GM19023 (cell line): Measurements from ENCODE around the gene FOXP4.

Experiments
- ATAC-seq: cut with Tn5 transposase; IDR thresholded peaks from one replicate; pipeline ENCODE4 v1.9.1; 2021; ENCODE audit warnings: mild to moderate bottlenecking, moderate library complexity; ENCODE audit not compliant: unreplicated experiment

The FOXP4 gene

GRCh38 chr6:41622206-41622988 lies 76.2 kb downstream of the FOXP4 start:
- ATAC-seq, result no peak

- no peak for ATAC-seq
These were observed 77.1 kb downstream of the FOXP4 start for GRCh38 chr6:41623330-41623729.

GRCh38 chr6:41624621-41625380 lies 78.6 kb downstream of the FOXP4 start:
- no peak for ATAC-seq

- ATAC-seq, result no peak
These were observed 79.3 kb downstream of the FOXP4 start for GRCh38 chr6:41625442-41625841.

- ATAC-seq, result no peak
These were observed 79.8 kb downstream of the FOXP4 start for GRCh38 chr6:41626022-41626421.

- no peak for ATAC-seq
These were observed 80.7 kb downstream of the FOXP4 start for GRCh38 chr6:41626917-41627316.

- ATAC-seq, result no peak
These were observed 82.9 kb downstream of the FOXP4 start for GRCh38 chr6:41629128-41629527.

GRCh38 chr6:41630069-41630468 lies 83.9 kb downstream of the FOXP4 start:
- no peak for ATAC-seq

GRCh38 chr6:41630946-41631345 lies 84.8 kb downstream of the FOXP4 start:
- no peak for ATAC-seq

- ATAC-seq, result no peak
These were observed 87.0 kb downstream of the FOXP4 start for GRCh38 chr6:41633056-41633634.

- ATAC-seq, result no peak
These were observed 88.5 kb downstream of the FOXP4 start for GRCh38 chr6:41634657-41635056.

- no peak for ATAC-seq
These were observed 89.2 kb downstream of the FOXP4 start for GRCh38 chr6:41635365-41635764.

GRCh38 chr6:41636833-41637193 lies 90.6 kb downstream of the FOXP4 start:
- ATAC-seq, result no peak

GRCh38 chr6:41637194-41638001 lies 91.2 kb downstream of the FOXP4 start:
- ATAC-seq, result no peak

GRCh38 chr6:41638002-41638934 lies 92.1 kb downstream of the FOXP4 start, which contains the start of gene MDFI:
Gene MDFI, plus strand, starts transcription at chr6:41638468. Its CDS starts 282 bp downstream, at chr6:41638750.
- ATAC-seq, result no peak

GRCh38 chr6:41638935-41639808 lies 93.0 kb downstream of the FOXP4 start:
- no peak for ATAC-seq

GRCh38 chr6:41639809-41640371 lies 93.7 kb downstream of the FOXP4 start:
- no peak for ATAC-seq

- no peak for ATAC-seq
These were observed 94.2 kb downstream of the FOXP4 start for GRCh38 chr6:41640426-41640825.
